Activated naive CD4-positive, alpha-beta T cell treated with Interleukin-2 at 50 U/mL for 16 hours (primary cell): ENCODE measurements around the gene CCDC149.

ENCODE experiments used
- DNase-seq: peaks from one replicate; pipeline ENCODE4 v3.0.0-alpha.2; 2020

The CCDC149 gene

GRCh38 chr4:24837781-24838180 is 75.1 kb downstream of the CCDC149 start:
- DNase-seq, result no peak

GRCh38 chr4:24837336-24837735 is 75.5 kb downstream of the CCDC149 start:
- no peak for DNase-seq

GRCh38 chr4:24836661-24837242 is 76.1 kb downstream of the CCDC149 start:
- no peak for DNase-seq

GRCh38 chr4:24835696-24836095 is 77.1 kb downstream of the CCDC149 start:
- no peak for DNase-seq

GRCh38 chr4:24831637-24832036 is 81.2 kb downstream of the CCDC149 start:
- DNase-seq, result no peak

- no peak for DNase-seq
These were observed 88.1 kb downstream of the CCDC149 start for GRCh38 chr4:24824720-24825119.

- no peak for DNase-seq
These were observed 92.3 kb downstream of the CCDC149 start for GRCh38 chr4:24820541-24820940.

- no peak for DNase-seq
These were observed 96.0 kb downstream of the CCDC149 start for GRCh38 chr4:24816797-24817196.

- no peak for DNase-seq
These were observed 99.1 kb downstream of the CCDC149 start for GRCh38 chr4:24813732-24814131.

GRCh38 chr4:24810871-24811631 is 101.8 kb downstream of the CCDC149 start:
- DNase-seq, result no peak

GRCh38 chr4:24809815-24810405 is 102.9 kb downstream of the CCDC149 start:
- DNase-seq, result no peak

- no peak for DNase-seq
These were observed 103.5 kb downstream of the CCDC149 start for GRCh38 chr4:24809376-24809775.

- DNase-seq, result no peak
These were observed 103.9 kb downstream of the CCDC149 start for GRCh38 chr4:24808955-24809354.

- no peak for DNase-seq
These were observed 104.6 kb downstream of the CCDC149 start for GRCh38 chr4:24808261-24808660.

- DNase-seq, result no peak
These were observed 105.2 kb downstream of the CCDC149 start for GRCh38 chr4:24807611-24808010.

- DNase-seq, result no peak
These were observed 106.4 kb downstream of the CCDC149 start for GRCh38 chr4:24806206-24806990.

- DNase-seq, result no peak
These were observed 107.3 kb downstream of the CCDC149 start for GRCh38 chr4:24805566-24805965.

- DNase-seq, result no peak
These were observed 107.8 kb downstream of the CCDC149 start for GRCh38 chr4:24805067-24805466.

GRCh38 chr4:24802648-24803047 is 110.2 kb downstream of the CCDC149 start:
- DNase-seq, result no peak

GRCh38 chr4:24801136-24801855 is 111.5 kb downstream of the CCDC149 start:
- no peak for DNase-seq

GRCh38 chr4:24800325-24800895 is 112.4 kb downstream of the CCDC149 start:
- DNase-seq, result no peak

- DNase-seq, result no peak
These were observed 113.1 kb downstream of the CCDC149 start for GRCh38 chr4:24799544-24800324.
